ENCODE data around the gene RNASEH2C. TPM values are rescaled to one million over a fixed set of nuclear protein-coding genes. Genes with fewer than 3 reads are reported as not detected.

The RNASEH2C gene
- total RNA-seq, 4 donors from 2014 or later: 72.1 to 137 (median 80.9) TPM

- H3K9me3 ChIP-seq: peaks cover 0 to under 1% (median 0%) of the 10 kb centered on the region in 4 donors
- no peak for DNase-seq (ENCODE audit: extremely low spot score)
- TF ChIP-seq EP300 (IDR thresholded peaks at IDR 0.05) (no peak), POLR2A (IDR thresholded peaks at IDR 0.05; ENCODE audit: low read depth) (no peak), CTCF (IDR thresholded peaks at IDR 0.05) (no peak), POLR2AphosphoS5 (IDR thresholded peaks at IDR 0.05) (no peak)
- no peaks in the 10 kb centered on the region for H3K4me1 ChIP-seq
- H3K27ac ChIP-seq (replicated peaks in 1 of 4): no peak overlapping the region
- intact Hi-C loops (cut with DNase I): no loop called here
- no peaks in the 10 kb centered on the region for H3K27me3 ChIP-seq
- no peaks in the 10 kb centered on the region for H3K36me3 ChIP-seq
- 78% methylated on average over 5 of the region's 6 CpGs for WGBS
- no peak overlapping the region for H3K4me3 ChIP-seq
Measured at GRCh38 chr11:65726660-65727059, 6.1 kb upstream of the RNASEH2C start.

DNA sequence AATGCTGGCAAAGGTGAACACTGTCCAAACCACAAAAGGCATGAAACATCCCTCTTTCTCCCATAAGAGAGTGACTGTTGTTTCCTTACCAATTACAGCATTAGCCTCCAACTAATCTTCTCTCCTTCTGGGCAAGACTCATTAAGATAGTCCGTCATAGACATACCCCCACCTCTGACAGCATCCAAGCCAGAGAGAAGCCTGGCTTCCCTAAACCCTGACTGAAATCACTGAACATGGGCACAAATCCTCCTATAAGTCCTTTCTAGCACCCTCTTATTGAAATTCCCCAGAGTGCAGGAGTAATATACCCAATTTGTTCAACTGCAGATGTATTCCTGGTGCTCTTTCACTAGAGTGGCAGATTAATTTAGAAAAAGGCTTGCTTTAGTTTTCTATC is 1.7 kb upstream of the RNASEH2C start:
- Histone ChIP-seq H3K27ac (replicated peaks in 1 of 4) (no peak overlapping the region), H3K36me3 (peaks cover 7 to 24% (median 22%) of the 10 kb centered on the region in 4 donors), H3K4me1 (peaks cover 14 to 36% (median 30%) of the 10 kb centered on the region in 4 donors), H3K4me3 (no peak overlapping the region), H3K9me3 (no peaks in the 10 kb centered on the region), H3K27me3 (no peaks in the 10 kb centered on the region)
- DNase-seq (ENCODE audit: extremely low spot score): no peak
- TF ChIP-seq POLR2A (IDR thresholded peaks at IDR 0.05; ENCODE audit: low read depth) (no peak), EP300 (IDR thresholded peaks at IDR 0.05) (no peak), CTCF (IDR thresholded peaks at IDR 0.05) (no peak), POLR2AphosphoS5 (IDR thresholded peaks at IDR 0.05) (no peak)
- 87% methylated on average over 1 of the region's 1 CpG for whole genome bisulfite sequencing
- intact Hi-C loops (cut with DNase I): no loop called here

- no peaks in the 10 kb centered on the region for H3K9me3 ChIP-seq
- H3K4me3 ChIP-seq: peak overlapping the region; percentile 79 to 99 (median 86)
- intact Hi-C loops (cut with DNase I): loop anchor here (5.0 kb wide), 1 partner anchor 57 kb away; no protein-coding TSS in a partner anchor
- no peaks in the 10 kb centered on the region for H3K27me3 ChIP-seq
- WGBS: 4% methylated on average over 9 of the region's 17 CpGs
- peaks cover 14 to 43% (median 37%) of the 10 kb centered on the region in 4 donors for H3K4me1 ChIP-seq
- TF ChIP-seq CTCF (IDR thresholded peaks at IDR 0.05) (no peak), POLR2A (IDR thresholded peaks at IDR 0.05; ENCODE audit: low read depth) (no peak), EP300 (IDR thresholded peaks at IDR 0.05) (no peak), POLR2AphosphoS5 (IDR thresholded peaks at IDR 0.05) (no peak)
- H3K27ac ChIP-seq (replicated peaks in 1 of 4): peak overlapping the region; percentile 90 to 95 (median 94)
- no peak for DNase-seq (ENCODE audit: extremely low spot score)
- H3K36me3 ChIP-seq: peaks cover 28 to 48% (median 47%) of the 10 kb centered on the region in 4 donors
Measured at GRCh38 chr11:65719871-65720210, 757 bp downstream of the RNASEH2C start.

DNA sequence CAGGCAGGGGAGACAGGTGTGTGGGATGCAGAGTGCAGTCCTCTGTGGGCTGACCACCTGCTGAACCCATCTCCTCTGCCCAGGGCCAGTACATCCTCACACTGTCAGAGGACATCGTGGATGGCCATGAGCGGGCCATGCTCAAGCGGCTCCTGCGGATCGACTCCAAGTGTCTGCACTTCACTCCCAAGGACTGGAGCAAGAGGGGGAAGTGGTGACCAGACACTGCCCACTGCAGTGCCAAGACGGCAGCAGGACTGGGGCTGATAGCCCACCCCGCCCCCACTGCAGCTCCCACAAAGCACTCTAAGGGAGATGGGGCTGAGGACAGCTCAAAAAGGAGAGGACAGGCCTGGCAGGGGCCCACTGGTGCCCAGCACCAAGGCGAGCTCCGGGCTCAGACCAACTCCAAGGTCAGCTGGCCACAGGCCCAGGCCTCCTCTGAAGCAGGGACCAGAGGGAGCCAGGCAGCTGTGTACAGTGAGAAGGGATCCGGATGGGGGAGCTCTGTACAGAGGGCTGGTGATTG is 1.6 kb downstream of the RNASEH2C start:
- DNase-seq (ENCODE audit: extremely low spot score): no peak
- H3K27me3 ChIP-seq: no peaks in the 10 kb centered on the region
- H3K9me3 ChIP-seq: no peaks in the 10 kb centered on the region
- WGBS: 56% methylated on average over 7 of the region's 10 CpGs
- H3K4me1 ChIP-seq: peaks cover 14 to 51% (median 37%) of the 10 kb centered on the region in 4 donors
- H3K4me3 ChIP-seq: peak overlapping the region; percentile 79 to 99 (median 86)
- intact Hi-C loops (cut with DNase I): loop anchor here (5.0 kb wide), 1 partner anchor 58 kb away; no protein-coding TSS in a partner anchor
- TF ChIP-seq EP300 (IDR thresholded peaks at IDR 0.05): no peak
- TF ChIP-seq CTCF (IDR thresholded peaks at IDR 0.05): no peak
- TF ChIP-seq POLR2A (IDR thresholded peaks at IDR 0.05; ENCODE audit: low read depth): no peak
- TF ChIP-seq POLR2AphosphoS5 (IDR thresholded peaks at IDR 0.05): no peak
- H3K36me3 ChIP-seq: peaks cover 36 to 56% (median 55%) of the 10 kb centered on the region in 4 donors
- peak overlapping the region; percentile 90 to 95 (median 94) for H3K27ac ChIP-seq (replicated peaks in 1 of 4)
